T-helper 17 cell (primary cell): ENCODE measurements around the gene PRIM1. TPM values are rescaled to one million over a fixed set of nuclear protein-coding genes. Genes with fewer than 3 reads are reported as not detected.
A peak's percentile ranks its signal among the peaks of the same experiment; 100 is the strongest.

Experiments
- ATAC-seq: fragments of 150-1000 bp; cut with Tn5 transposase; 2 replicates; pipeline ENCODE4 v1.10.0; 2021; ENCODE audit warnings: mild to moderate bottlenecking, moderate library complexity
- DNase-seq, 3 donors: peaks; one replicate each; pipeline versions ENCODE4 v3.0.0 to v3.0.0-alpha.2; 2020 to 2021
- H3K9me3 ChIP-seq: one replicate; pipeline ENCODE4 v1.7.0; 2013; ENCODE audit warnings: low read length, mild to moderate bottlenecking; ENCODE audit not compliant: control insufficient read depth, poor library complexity, severe bottlenecking
- H3K27ac Mint-ChIP-seq: one replicate; pipeline ENCODE4 v1.8.0; 2022; ENCODE audit warnings: mild to moderate bottlenecking, moderate library complexity, mixed read lengths
- H3K27me3 Mint-ChIP-seq: one replicate; pipeline ENCODE4 v1.8.0; 2022; ENCODE audit warnings: mixed read lengths
- H3K36me3 Mint-ChIP-seq: one replicate; pipeline ENCODE4 v1.8.0; 2022; ENCODE audit warnings: low read depth, mixed read lengths
- H3K4me1 Mint-ChIP-seq: one replicate; pipeline ENCODE4 v1.8.0; 2022; ENCODE audit warnings: mild to moderate bottlenecking, mixed read lengths
- H3K4me3 Mint-ChIP-seq: one replicate; pipeline ENCODE4 v1.8.0; 2022; ENCODE audit warnings: mild to moderate bottlenecking, moderate library complexity, mixed read lengths
- total RNA-seq, 4 donors: library from RNA in 2 of 4; stranded (reverse) in 2 of 4; gene quantifications; one replicate each; pipeline ENCODE4 v1.2.3 and lab custom pipeline; 2022 to 2026

The PRIM1 gene
- total RNA-seq, 2 donors from 2014 or later = 11.3 to 14.4 TPM

DNA sequence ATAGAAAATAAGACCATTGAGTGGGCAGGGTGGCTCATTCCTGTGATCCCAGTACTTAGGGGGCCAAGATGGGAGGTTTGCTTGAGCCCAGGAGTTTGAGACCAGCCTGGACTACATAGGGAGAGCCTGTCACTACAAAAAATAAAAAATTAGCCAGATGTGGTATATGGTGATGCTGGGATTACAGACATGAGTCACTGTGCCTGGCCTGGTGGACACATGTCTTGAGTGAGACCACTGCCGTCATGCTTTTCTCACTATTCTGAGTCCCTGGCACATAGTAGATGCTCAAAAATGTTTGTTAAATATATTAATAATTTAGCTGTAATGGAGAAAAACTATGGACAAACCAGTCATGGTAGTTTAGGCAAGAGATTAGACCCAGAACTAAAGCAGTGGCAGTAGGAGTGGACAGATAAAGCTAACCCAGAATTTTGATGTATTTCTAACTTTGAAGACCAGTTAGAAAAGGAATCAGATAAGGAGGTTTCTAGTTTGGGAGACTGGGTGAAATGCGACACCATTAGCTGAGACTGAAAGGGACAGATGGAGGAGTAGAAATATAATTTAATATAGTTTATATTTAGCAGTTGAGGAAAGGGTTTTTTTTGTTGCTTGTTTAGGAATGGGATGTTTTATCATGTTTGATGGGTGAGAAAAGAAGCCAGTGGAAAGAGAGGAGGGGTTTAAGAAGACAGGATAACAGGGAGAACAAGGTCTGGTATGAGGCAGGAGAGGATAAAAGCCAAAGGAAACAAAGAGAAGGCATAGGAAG is 56.6 kb downstream of the PRIM1 start:
- H3K36me3 Mint-ChIP-seq = no peaks in the 10 kb centered on the region
- no peak overlapping the region for H3K4me3 Mint-ChIP-seq
- no peaks in the 10 kb centered on the region for H3K9me3 ChIP-seq
- ATAC-seq (no peak), DNase-seq (no peak)
- H3K27me3 Mint-ChIP-seq = no peaks in the 10 kb centered on the region
- H3K4me1 Mint-ChIP-seq = peaks cover 4% of the 10 kb centered on the region
- peak overlapping the region; percentile 14 for H3K27ac Mint-ChIP-seq

DNA sequence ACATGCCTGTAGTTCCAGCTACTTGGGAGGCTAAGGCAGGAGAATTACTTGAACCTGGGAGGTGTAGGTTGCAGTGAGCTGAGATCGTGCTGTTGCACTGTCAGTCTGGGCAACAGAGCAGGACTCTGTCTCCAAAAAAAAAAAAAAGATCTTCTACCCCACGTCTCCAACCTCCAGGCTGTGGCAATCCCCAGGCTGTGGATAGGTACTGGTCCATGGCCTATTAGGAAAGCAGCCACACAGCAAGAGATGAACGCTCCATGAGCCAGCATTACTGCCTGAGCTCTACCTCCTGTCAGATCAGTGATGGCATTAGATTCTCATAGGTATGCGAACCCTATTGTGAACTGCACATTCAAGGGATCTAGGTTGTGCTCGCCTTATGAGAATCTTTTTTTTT is 58.0 kb downstream of the PRIM1 start:
- no peak for ATAC-seq
- no peak overlapping the region for H3K4me3 Mint-ChIP-seq
- H3K27me3 Mint-ChIP-seq = no peaks in the 10 kb centered on the region
- H3K27ac Mint-ChIP-seq = no peak overlapping the region
- no peaks in the 10 kb centered on the region for H3K9me3 ChIP-seq
- no peaks in the 10 kb centered on the region for H3K36me3 Mint-ChIP-seq
- no peak for DNase-seq
- peaks cover 7% of the 10 kb centered on the region for H3K4me1 Mint-ChIP-seq

DNA sequence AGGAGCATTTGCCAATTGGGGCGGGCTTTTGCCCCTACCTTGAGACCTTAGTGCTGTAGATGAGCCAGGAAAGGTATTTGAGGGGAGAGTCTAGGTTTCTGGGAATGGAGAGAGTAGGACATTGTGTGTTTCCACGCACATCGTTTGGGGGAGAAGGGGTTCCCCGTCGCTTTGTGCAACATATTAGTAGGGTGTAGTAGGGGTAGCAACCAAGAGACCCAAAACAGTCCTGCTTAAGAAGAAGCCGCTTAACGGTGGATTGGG is 63.3 kb downstream of the PRIM1 start:
- Mint-ChIP-seq H3K36me3 (no peaks in the 10 kb centered on the region), H3K27me3 (no peaks in the 10 kb centered on the region), H3K4me1 (peaks cover 33% of the 10 kb centered on the region), H3K4me3 (peak overlapping the region; percentile 98), H3K27ac (peak overlapping the region; percentile 99)
- no peaks in the 10 kb centered on the region for H3K9me3 ChIP-seq
- ATAC-seq (no peak), DNase-seq (no peak)

DNA sequence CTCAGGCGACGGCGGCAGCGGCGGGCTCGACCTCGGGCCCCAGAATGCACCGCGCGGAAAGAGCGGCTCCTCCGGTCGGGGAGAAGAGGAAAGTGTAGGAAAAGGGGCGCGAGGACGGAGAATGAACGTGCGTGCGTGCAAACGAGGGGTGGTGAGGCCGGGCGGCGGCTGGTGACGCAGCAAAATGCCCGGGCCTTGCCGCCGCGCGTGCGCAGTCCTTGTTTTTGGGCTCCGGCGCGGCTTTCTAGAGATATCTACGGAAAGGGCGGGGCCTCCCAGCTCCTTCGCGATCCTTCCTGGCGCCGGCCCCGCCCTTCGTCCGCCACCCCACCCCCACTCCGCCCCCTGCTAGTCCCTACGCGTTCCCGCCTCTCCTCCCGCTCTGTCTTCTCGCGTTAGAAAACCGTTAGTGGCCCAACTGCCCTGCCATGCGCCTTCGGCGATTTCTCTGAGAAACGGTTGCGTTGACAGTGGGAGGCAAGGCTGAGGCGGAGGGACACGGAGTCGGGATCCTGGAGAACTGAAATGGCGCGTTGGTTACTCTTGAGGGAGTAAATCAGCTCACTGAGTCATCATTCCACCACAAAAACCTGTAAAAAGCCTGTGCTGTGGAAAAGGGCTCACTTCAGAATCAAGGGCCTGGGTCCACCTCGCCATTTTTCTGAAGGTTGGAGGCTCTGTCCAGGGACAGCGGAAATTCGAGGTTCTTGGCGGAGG is 63.8 kb downstream of the PRIM1 start, which contains the start of gene PTGES3:
Gene PTGES3 (minus strand): TSS at position 156 of the 717 bp plus-strand sequence. CDS start 285 bp downstream, outside the sequence.
- peak within 1 kb of the TSS; percentile 99 for H3K27ac Mint-ChIP-seq
- no peaks in the 10 kb centered on the region for H3K9me3 ChIP-seq
- peak within 1 kb of the TSS; percentile 98 for H3K4me3 Mint-ChIP-seq
- peak; percentile 72 for ATAC-seq
- peaks cover 33% of the 10 kb centered on the region for H3K4me1 Mint-ChIP-seq
- H3K27me3 Mint-ChIP-seq = no peaks in the 10 kb centered on the region
- peak; percentile 94 to 98 (median 98) for DNase-seq
- no peaks in the 10 kb centered on the region for H3K36me3 Mint-ChIP-seq

DNA sequence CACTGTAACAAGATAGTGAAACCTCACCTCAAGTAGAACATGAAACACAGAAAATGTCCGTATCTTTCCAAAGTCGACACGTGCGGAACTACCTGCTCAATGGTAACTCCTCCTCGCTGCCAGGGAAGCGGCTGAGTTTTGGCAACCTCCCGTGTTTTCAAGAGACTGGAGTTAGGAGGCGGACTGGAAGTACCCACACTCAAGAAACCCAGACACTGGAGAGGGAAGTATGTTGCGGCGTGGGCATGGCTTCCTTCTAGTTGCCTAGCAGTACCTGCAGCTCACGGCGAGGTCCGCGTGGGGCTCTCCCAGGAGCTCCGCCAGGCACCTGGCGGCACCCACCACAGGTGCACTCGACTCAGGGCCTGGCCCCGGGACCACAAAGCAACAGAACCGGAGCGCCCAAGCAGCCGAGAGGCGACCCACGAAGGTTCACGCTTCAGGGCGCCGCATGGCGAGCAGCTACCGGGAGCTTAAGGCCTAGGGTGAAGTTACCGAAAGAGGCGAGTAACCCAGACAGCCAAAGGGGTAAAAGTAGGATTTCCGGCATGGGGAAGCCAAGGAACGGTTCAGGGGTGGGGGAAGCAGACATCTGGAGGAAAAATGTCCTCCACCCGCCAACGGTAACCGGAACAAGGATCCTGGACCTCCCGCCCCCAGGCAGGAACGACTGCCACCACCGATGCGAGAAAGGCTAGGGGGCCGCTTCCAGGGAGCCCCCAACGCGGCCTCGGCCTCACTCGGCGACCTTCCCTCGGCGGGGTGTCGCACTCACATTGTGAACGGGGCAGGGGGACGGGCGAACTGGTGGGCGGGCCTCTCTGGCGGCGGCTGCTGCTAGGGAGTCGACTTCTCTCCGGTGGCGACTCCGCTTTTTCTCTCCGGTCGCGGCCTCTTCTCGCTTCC is 64.6 kb downstream of the PRIM1 start:
- H3K9me3 ChIP-seq = no peaks in the 10 kb centered on the region
- Mint-ChIP-seq H3K27ac (peak overlapping the region; percentile 99), H3K4me1 (peaks cover 35% of the 10 kb centered on the region), H3K4me3 (peak overlapping the region; percentile 98), H3K27me3 (no peaks in the 10 kb centered on the region), H3K36me3 (no peaks in the 10 kb centered on the region)
- DNase-seq (peak; percentile 51 to 61 (median 57)), ATAC-seq (peak; percentile 52)

DNA sequence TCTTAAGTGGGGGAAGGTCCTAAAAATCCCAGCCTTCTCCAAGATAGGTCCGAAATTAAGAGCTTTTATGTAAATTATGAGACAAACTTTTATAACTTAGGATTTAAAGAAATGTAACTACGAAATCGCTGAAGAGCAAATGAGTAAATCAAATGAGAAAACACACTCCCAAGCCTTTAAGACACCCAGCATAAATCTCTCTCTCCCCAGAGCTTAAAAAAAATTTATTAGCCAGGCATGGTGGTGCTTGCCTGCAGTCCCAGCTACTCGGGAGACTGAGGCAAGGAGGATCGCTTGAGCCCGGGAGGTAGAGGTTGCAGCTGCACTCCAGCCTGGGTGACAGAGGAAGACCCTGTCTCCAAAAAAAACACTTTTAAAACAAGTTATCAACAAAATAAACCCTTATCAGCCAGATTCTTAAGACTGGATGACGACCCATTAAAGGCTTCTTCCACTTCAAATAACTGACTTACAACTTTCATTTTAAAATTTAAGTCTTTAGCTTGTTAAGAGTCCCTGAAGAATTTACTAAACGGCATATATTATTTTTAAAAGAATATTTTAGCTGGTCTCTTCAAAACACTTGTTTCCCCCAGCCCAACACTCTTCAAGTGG is 67.3 kb downstream of the PRIM1 start:
- H3K9me3 ChIP-seq = no peaks in the 10 kb centered on the region
- ATAC-seq (no peak), DNase-seq (no peak)
- no peaks in the 10 kb centered on the region for H3K36me3 Mint-ChIP-seq
- peaks cover 47% of the 10 kb centered on the region for H3K4me1 Mint-ChIP-seq
- H3K27ac Mint-ChIP-seq = peak overlapping the region; percentile 99
- no peaks in the 10 kb centered on the region for H3K27me3 Mint-ChIP-seq
- peak overlapping the region; percentile 98 for H3K4me3 Mint-ChIP-seq

DNA sequence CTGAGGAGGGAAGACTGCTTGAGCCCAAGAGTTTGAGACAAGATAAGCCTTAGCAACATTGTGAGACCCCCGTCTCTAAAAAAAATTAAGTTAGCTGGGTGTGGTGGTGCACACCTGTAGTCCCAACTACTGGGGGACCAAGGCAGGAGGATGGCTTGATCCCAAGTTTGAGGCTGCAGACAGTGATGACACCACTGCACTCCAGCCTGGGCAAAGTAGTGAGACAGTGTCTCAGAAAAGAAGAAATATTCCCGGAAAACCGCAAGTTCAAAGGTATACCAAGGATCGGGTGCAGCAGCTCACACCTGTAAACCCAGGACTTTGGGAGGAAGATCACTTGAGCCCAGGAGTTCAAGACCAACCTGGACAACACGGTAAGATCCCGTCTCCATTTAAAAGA is 69.8 kb downstream of the PRIM1 start:
- no peak for DNase-seq
- peak overlapping the region; percentile 81 for H3K4me3 Mint-ChIP-seq
- H3K9me3 ChIP-seq = no peaks in the 10 kb centered on the region
- no peaks in the 10 kb centered on the region for H3K36me3 Mint-ChIP-seq
- H3K27ac Mint-ChIP-seq = peak overlapping the region; percentile 99
- H3K4me1 Mint-ChIP-seq = peaks cover 49% of the 10 kb centered on the region
- no peaks in the 10 kb centered on the region for H3K27me3 Mint-ChIP-seq
- no peak for ATAC-seq

Other genes starting within 250 kb of the PRIM1 start
- 1 to 10 TPM; 2.1 to 3.0 TPM for gene RBMS2, start 230.5 kb downstream of the PRIM1 start, total RNA-seq
- gene BAZ2A, start 122.0 kb downstream of the PRIM1 start, total RNA-seq = 100 to 1,000 TPM; 203 to 214 TPM
- gene ATP5F1B, start 106.3 kb downstream of the PRIM1 start, total RNA-seq = 100 to 1,000 TPM; 297 to 299 TPM
- 100 to 1,000 TPM; 124 to 127 TPM for gene PTGES3, start 64.0 kb downstream of the PRIM1 start, total RNA-seq
- gene NACA, start 27.0 kb downstream of the PRIM1 start, total RNA-seq = 1,000 to 10,000 TPM; 1,068 to 1,135 TPM
- gene HSD17B6, start 11.0 kb upstream of the PRIM1 start, total RNA-seq = under 1 TPM in 1 of 2 donors, not detected in 1; 0.63 TPM
- not detected for gene SDR9C7, start 182.1 kb upstream of the PRIM1 start, total RNA-seq
- gene RDH16, start 205.3 kb upstream of the PRIM1 start, total RNA-seq = under 1 TPM; 0.40 to 0.81 TPM